HG03575 (cell line): ENCODE results near the gene TMEM140.
"Not testable (repeated sequence)": the region's sequence is repeated elsewhere in the genome, so short reads cannot be mapped to it uniquely, and the experiment has no call there.

Experiments
- ATAC-seq: cut with Tn5 transposase; IDR thresholded peaks from one replicate; pipeline ENCODE4 v1.9.1; 2021; ENCODE audit not compliant: unreplicated experiment, insufficient number of reproducible peaks, low FRiP score; ENCODE audit errors: extremely low read depth

TMEM140 gene

DNA sequence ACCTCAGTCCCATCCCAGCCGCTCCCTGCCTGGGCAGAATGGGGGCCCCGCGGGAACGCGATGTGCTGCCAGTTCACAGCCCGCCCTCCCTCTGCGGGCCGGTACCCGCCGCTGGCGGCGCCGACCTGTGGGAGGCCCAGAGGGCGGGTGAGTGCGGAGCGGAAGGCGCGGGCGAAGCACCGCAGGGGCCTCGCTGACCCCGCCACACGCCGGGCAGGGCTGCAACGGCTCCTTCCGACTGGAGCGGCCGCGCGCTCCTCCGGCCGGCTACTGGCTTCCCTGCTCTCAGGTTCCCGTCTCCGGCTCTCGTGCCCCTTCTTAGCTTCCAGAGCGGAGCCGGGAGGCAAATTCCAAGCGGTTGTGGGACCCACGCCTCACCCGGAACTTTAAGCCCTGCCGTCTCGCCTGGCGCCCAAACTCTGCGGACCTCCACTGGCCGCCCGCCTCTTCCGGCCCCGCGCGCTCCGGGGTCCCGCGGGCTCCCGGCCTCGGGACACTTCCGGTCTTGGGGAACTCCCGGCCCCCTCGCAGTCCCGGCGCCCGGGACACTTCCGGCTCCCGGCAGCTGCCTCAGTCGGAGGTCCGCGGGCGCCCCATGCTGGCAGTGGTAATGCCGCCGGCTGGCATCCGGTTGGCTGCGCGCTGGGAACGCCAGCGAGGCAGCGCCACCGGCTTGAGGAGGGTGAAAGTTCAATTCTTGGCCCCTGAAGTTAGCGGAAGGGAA, 22.6 kb downstream of the TMEM140 start, which contains the start of gene CYREN:
CYREN (minus strand) TSS at position 434 of the 724 bp plus-strand sequence. CDS start 1,785 bp downstream, outside the sequence.
- ATAC-seq, result peak; percentile 34

DNA sequence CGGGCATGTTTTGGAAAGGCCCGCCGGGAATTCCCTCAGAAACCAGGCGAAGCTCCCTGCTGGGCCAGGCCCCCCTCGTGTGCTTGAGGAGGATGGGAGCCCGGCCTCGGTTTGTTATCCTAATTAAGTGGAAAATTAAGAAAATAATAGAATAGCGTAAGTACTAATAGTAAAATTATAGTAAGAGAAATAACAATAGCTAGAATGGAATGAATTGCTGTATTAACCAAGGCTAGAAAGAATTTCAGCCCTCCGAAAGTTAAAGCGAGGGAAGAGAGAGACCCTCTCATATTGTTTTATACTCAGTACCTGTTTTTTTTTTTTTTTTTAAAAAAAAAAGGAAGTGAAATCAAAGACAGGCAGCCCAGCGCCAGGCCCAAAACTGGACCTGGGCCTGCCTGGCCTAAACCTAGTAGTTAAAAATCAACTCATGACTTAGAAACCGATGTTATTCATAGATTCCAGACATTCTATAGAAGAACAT, 23.2 kb downstream of the TMEM140 start:
- ATAC-seq, result peak; percentile 21

DNA sequence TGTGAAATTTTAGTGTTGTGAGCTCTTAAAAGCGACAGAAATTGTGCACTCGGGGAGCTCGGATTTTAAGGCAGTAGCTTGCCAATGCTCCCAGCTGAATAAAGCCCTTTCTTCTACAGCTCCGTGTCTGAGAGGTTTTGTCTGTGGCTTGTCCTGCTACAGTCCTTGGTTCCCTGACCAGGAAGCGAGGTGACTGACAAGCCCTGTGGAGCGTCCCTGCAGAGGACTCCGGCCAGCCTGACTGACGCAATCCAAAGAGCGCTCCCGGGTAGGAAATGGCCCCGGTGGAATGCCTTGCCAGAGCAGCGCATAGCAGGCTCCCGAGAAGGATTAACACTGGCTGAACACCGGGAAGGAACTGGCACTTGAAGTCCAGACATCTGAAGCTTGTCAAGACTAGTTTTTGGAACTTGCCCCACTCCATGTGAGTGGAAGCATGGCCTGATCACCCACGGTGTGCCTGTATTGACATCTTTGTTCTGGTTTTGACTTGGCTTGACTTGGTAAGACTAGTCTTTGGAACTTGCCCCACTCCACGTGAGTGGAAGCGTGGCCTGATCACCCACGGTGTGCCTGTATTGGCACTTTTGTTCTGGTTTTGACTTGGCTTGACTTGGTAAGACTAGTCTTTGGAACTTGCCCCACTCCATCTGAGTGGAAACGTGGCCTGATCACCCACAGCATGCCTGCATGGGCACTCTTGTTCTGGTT, 23.9 kb downstream of the TMEM140 start:
- ATAC-seq, result not testable (repeated sequence)

DNA sequence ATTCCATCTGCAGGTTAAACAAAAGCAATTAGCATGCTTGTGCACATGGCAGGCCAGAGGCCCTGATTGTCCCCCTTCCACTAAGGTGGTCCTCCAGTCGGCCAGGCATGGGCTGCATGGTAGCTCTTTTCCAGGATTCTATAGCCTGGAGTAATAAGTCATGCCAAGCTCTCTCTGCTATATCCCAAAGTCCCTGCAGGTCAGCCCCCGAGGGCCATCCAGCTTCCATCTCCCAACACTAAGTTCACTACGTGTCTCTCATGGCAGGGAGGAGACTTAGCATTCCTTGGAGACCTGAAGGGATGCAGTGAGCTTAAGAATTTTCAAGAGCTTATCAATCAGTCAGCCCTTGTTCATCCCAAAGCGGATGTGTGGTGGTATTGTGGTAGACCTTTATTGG, 26.0 kb downstream of the TMEM140 start:
- not testable (repeated sequence) for ATAC-seq

DNA sequence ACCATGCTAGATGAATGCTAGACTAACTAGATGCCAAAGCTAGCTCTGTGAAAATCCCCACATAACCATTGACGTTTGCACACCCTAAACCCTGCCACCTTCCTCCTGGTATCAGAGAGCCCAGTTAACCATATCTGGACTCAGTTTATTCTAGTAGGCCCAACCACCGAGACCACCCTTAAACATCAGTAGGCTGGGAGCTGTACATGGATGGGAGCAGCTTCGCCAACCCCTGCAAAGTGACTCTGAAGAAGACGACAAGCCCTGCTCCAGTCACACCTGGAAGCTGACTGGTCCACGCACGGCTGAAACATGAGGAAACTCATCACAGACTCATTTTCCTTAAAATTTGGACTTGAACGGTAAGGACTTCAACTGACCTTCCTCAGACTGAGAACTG, 27.1 kb downstream of the TMEM140 start:
- ATAC-seq, result no peak

DNA sequence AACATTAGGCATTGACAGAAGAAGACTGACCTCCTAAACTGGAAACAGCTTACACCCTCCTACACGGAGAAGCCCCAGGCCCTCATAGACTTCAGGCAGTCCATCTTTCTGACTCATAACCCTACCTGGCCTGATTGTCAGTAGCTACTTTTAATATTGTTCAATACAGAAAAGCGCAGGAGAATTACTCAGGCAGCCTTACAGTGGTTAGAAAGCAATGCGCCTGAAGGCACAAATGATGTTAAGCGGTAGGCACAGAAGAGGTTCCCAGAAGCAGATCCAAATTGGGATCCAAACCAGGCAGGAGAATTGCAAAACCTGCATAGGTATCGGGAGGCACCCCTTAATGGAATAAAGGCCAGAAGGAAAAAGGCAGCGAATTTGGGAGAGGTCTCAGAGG, 28.1 kb downstream of the TMEM140 start:
- no peak for ATAC-seq

DNA sequence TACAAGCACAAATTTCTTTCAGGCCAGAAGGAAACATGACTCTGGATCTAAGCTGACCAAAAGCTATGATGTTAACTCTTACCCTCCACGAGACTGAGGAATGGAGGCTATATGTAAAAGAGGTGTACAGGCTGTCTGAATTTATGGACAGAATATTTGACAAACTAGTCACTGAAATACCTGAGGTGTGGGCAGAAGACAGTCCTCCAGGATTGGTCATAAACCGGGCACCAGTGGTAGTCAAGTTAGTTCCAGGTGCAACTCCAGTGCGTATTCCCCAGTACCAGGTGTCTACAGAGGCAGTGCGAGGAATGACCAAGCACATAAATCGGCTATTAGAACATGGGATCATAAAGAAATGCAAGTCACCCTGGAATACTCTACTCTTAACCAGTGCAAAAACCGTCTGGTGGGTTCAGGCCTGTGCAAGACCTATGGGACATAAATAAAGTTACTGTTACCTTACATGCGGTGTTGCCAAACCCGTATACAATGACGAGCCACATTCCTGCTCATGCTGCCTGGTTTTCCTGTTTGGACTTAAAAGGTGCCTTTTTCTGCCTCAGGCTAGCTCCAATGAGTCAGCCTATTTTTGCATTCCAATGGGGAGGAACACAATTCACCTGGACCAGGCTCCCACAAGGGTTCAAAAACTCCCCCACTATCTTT, 29.3 kb downstream of the TMEM140 start:
- ATAC-seq, result no peak

DNA sequence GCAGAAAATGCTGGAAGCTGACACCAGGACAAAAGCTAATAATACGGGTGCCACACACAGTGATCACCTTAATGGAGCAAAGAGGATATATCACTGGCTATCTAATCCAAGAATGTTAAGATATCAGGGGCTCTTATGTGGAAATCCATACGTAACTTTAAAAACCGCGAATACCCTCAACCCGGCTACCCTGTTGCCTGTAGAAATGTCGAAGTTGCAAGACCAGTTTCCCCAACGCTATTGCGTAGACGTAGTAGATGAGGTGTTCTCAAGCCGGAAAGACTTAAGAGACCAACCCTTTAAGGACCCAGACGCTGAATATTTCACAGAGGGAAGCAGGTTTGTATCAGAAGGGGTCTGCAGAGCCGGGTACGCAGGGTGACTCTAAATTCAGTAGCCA, 30.5 kb downstream of the TMEM140 start:
- ATAC-seq, result no peak

DNA sequence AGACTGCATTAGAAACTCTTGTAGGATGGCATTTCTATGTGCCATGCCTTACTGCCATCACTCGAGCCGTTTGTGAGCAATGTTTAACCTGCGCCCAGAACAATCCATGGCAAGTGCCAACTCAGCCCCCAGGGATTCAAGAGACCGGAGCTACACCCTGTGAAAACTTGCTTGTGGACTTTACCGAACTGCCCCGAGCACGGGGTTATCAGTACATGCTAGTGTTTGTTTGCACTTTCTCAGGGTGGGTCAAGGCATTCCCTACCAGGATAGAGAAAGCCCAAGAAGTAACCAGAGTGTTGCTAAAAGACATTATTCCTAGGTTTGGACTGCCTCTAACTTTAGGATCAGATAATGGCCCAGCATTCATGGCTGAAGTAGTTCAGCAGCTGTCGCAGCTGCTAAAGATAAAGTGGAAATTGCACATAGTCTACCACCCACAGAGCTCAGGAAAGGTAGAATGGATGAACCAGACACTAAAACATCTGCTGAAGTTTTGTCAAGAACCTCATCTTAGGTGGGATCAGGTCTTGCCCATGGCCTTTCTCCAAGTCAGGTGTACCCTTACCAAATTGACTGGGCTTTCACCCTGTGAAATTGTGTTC, 31.6 kb downstream of the TMEM140 start:
- ATAC-seq, result no peak

DNA sequence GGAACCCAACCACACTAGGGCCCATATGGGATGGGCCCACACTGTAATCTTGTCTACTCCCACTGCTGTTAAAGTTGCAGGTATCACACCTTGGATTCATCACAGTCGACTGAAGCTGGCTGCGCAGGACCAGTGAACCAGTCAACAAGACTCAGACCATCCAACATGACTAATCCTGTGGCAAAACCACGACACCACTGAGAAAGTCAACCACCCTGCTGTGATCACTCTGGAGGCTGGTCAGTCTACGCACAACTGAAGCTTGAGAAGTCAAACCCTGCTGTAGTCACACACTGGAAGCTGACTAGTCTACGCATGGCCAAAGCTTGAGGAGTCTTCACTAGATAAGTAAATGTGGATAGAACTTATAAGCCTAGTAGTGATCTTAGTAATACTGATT, 32.2 kb downstream of the TMEM140 start:
- ATAC-seq, result no peak

DNA sequence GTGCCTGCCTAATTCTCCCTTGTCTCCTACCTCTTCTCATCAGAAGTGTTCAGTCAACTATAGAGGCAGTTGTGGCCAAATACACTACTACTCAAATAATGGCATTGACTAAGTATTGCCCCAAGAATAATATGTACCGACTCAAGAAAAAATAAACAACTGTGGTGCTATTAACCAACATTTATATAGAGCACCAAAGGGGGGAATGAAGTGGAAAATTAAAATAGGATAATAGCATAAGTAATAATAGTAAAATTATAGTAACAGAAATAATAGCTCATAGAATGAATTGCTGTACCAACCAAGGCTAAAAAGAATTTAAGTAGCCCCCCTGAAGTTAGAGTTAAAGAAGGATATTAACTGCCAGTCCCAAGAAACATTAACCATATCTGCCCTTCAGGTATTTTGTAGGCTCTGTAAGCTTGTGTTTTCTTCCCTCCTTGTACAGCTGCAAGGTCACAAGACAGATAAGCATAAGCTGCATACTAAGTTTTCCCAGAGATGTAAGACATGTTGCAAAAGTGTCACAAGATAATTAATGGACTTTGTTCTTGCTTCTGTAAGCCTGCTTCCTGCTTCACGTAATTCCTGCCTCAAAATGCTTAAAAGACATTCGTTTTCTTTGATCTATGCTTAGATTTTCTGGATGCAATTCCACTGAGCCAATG, 33.5 kb downstream of the TMEM140 start:
- ATAC-seq, result no peak

DNA sequence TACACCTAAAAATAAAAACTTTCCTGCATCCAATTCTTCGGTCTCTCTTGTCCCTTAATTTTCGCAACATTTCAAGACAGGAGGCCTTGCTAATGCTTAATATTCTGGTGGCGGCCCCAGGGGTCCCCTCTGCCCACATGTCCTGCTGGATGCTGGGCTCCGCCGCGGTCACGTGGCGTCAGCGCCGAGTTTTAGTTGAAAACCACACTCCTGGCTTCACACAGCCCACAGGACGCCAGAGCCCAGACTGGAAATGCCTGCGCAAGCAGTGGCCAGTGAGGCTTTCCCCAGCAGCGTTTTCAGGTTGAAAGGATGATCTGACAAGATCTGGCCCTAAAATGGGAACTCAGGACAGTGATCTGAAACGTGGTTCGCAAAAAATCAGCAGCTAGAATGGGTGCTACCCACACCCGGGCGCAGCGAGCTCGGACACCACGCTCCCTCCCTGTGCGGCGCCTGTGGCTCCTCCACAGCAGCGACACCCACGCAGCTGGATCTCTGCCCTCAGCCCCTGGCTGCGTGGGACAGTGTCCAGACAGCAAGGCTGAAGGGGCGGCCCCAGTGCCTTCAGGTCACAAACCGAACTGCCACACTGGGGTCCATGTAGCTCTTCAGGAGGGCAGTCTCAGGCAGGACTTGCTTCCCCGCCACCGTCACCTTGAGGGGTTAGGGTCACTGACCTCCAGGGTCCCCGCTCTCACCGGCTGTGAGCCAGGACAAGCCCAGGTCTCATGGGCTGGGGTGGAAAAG, 34.2 kb downstream of the TMEM140 start:
- no peak for ATAC-seq

DNA sequence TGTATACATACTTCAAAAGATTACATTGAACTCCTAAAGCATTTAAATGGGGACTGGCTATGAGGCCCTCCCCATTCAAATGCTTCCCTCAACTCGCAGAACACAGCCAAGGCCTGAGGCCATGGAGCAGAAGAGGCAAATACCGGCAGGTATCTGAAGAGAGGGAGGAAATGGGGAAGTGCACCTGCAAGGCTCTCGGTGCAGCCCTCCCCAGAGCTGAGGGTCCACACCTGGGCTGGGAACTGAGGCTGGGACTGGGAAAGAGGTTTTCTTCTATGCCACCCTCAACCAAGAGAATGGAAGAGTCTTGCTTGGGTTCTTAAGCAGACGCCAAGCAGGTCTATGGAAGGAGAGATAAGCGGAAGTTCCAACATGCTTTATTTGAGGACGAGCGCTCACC, 35.6 kb downstream of the TMEM140 start:
- no peak for ATAC-seq

DNA sequence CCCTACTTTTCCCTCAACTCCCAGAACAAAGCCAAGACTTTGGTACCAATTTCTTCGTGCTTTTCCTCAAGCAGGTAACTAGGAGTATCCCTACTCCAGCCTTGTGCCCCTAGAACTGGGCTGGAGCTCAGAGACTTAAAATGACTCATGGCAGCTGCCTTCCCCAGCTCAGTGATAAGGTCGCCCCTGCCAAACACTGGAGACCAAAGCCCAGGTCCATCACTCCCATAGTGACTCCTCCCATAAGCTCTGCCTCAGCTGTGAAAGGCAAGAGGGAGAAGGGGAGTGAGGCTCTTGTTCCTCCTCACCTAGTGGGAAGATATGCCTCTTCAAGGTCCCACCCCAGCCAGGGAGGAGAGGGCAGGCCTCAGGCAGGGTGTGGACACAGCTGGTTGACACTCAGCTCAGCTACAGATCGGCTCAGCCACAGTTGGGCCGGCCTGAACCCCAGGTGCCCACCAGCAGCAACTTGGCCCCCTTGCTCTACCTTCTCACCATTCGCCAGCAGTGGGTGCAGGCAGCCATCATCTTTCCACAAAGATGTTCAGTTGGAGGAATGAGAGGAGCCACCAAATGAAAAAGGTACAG, 36.5 kb downstream of the TMEM140 start:
- no peak for ATAC-seq

DNA sequence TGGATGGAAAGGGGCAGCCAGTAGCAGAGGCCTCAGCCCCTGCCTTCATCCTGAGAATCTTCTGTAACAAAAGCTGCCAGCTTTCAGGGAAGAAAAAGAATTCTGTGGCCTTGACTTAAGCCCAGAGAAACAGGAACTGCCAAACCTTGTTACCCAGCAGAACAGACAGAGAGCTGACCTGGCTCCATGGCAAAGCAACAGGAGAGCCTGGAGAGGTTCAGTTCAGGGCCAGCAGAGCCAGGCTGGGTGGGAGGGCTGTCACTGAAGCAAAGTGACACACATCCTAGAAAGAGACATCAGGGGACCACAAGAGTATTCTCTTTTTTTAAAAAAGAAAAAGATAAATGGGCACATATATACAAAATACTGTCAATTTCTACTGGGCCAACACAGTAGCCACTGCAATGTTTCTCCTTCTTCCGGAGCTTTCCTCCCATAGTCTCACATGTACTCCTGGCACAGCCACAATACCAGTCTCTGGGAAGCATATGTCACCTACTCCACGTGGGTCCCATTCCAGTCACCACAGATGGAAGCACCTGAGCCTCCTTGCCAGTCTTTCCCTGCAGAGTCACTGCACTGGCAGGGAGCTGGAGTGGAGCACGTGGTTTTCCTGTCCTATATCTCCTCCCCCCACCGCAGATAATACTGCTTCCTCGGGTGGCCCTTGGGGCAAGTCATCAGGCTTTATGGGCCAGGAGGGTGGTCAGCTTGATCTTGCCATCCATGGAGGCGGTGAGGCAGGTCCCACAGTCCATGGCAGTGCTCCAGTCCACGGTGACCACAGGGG, 37.8 kb downstream of the TMEM140 start:
- ATAC-seq, result no peak

DNA sequence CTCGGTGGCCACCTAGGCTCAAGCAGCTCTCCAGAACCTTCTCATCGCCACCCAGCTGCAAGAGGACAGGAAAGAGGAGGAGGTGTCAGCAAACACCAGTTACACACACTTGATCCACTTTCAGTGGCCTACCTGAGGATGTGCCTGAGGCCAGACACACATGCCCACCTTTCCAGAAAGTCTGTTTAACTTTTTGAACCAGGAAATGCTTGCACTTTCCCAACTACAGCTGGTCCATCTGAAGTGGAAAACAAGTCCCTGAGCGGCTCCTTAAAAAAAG, 38.3 kb downstream of the TMEM140 start:
- ATAC-seq, result no peak

DNA sequence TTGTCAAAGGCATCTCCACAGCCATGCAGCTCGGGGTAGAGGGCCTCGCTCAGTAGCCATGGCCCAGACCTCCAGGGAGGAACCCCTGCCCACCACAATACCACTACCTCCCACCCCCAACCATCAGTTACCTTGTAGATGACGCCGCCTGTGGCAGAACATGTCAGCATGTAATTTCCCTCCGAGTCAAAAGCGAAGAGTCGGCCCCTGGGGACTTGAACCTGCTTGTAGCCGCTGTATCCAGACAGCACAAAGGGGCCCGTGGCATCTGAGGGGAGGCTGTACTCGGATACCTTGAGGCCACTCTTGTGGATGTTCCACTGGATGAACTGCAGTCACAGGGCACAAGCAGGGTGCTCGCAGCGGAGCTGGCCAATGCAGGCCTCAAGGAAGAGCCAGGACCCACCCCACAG, 39.0 kb downstream of the TMEM140 start:
- no peak for ATAC-seq
